AG08396 (cell line): ENCODE results near the gene RNF168.
"Not testable (repeated sequence)": the region's sequence is repeated elsewhere in the genome, so short reads cannot be mapped to it uniquely, and the experiment has no call there.

Experiments used
- DNase-seq: peaks from one replicate; pipeline ENCODE4 v3.0.0; 2012; ENCODE audit warnings: low spot score, mixed read lengths

Gene RNF168

GRCh38 chr3:196503196-196504076 is at the start of gene RNF168:
TSS of gene RNF168 (minus strand) at chr3:196503768. CDS start at chr3:196503173, 595 bp downstream.
- DNase-seq = peak; percentile 94

- no peak for DNase-seq
Observed at GRCh38 chr3:196552253-196552652, 48.7 kb upstream of the RNF168 start.

GRCh38 chr3:196550172-196550571 is 46.6 kb upstream of the RNF168 start:
- DNase-seq = not testable (repeated sequence)

- DNase-seq = not testable (repeated sequence)
Observed at GRCh38 chr3:196549312-196549711, 45.7 kb upstream of the RNF168 start.

- DNase-seq = no peak
Observed at GRCh38 chr3:196547067-196547466, 43.5 kb upstream of the RNF168 start.

GRCh38 chr3:196546537-196546936 is 43.0 kb upstream of the RNF168 start:
- DNase-seq = no peak

GRCh38 chr3:196544491-196544992 is 41.0 kb upstream of the RNF168 start:
- DNase-seq = no peak

- DNase-seq = no peak
Observed at GRCh38 chr3:196541684-196542445, 38.3 kb upstream of the RNF168 start.

- DNase-seq = peak; percentile 36
Observed at GRCh38 chr3:196537319-196537984, 33.9 kb upstream of the RNF168 start.

GRCh38 chr3:196533260-196533681 is 29.7 kb upstream of the RNF168 start:
- no peak for DNase-seq

GRCh38 chr3:196531418-196531817 is 27.9 kb upstream of the RNF168 start:
- DNase-seq = no peak

- peak; percentile 79 for DNase-seq
Observed at GRCh38 chr3:196528639-196529233, 25.2 kb upstream of the RNF168 start.

GRCh38 chr3:196525141-196525540 is 21.6 kb upstream of the RNF168 start:
- DNase-seq = no peak

GRCh38 chr3:196524527-196524926 is 21.0 kb upstream of the RNF168 start:
- DNase-seq = no peak

GRCh38 chr3:196523841-196524240 is 20.3 kb upstream of the RNF168 start:
- no peak for DNase-seq

GRCh38 chr3:196521291-196521690 is 17.7 kb upstream of the RNF168 start:
- not testable (repeated sequence) for DNase-seq

GRCh38 chr3:196519718-196520082 is 16.1 kb upstream of the RNF168 start:
- no peak for DNase-seq

- peak; percentile 78 for DNase-seq
Observed at GRCh38 chr3:196518966-196519717, 15.6 kb upstream of the RNF168 start.

- DNase-seq = no peak
Observed at GRCh38 chr3:196517919-196518318, 14.4 kb upstream of the RNF168 start.

- DNase-seq = no peak
Observed at GRCh38 chr3:196517162-196517800, 13.7 kb upstream of the RNF168 start.
